Left lung (tissue), 10 donors: Measurements from ENCODE around the gene TANGO6. TPM values are rescaled to one million over a fixed set of nuclear protein-coding genes. Genes with fewer than 3 reads are reported as not detected.

Source experiments
- ATAC-seq: fragments of 200-7000 bp; cut with Tn5 transposase; one replicate; pipeline ENCODE4 v1.9.1; 2020; ENCODE audit warnings: moderate library complexity
- DNase-seq, 4 donors: peaks; one replicate each; pipeline ENCODE4 v3.0.0-alpha.2; 2013 to 2020
- H3K27ac ChIP-seq, 2 donors: fragments of 200-600 bp; sonication (generic) in 1 of 2; one replicate each; pipeline versions ENCODE4 v1.5.0 to v1.8.0; 2020 to 2021
- H3K27me3 ChIP-seq, 2 donors: fragments of 200-600 bp; sonication (generic) in 1 of 2; one replicate each; pipeline versions ENCODE4 v1.5.0 to v1.8.0; 2020 to 2021
- H3K36me3 ChIP-seq, 2 donors: fragments of 200-600 bp; sonication (generic) in 1 of 2; one replicate each; pipeline versions ENCODE4 v1.5.0 to v1.8.0; 2020 to 2021
- H3K4me1 ChIP-seq, 2 donors: fragments of 200-600 bp; one replicate each; pipeline ENCODE4 v1.8.0; 2021
- H3K4me3 ChIP-seq, 2 donors: fragments of 200-600 bp; sonication (generic) in 1 of 2; one replicate each; pipeline versions ENCODE4 v1.5.0 to v1.8.0; 2020 to 2021; ENCODE audit warnings: mild to moderate bottlenecking in 1 of 2
- H3K9me3 ChIP-seq, 2 donors: fragments of 200-600 bp; sonication (generic) in 1 of 2; one replicate each; pipeline versions ENCODE4 v1.5.0 to v1.8.0; 2020 to 2021
- intact Hi-C, 2 donors: fragments of 100-400 bp; cut with DNase I; formaldehyde crosslinking; loops; one replicate each; pipeline versions ENCODE4 v1.11.2 to v1.14.2; 2022
- polyA plus RNA-seq, 6 donors: library from polyadenylated mRNA; unstranded; fragments of 120-200 nt; gene quantifications; one replicate each; pipeline ENCODE4 v1.2.1, GENCODE V29; 2013; ENCODE audit not compliant: insufficient read length in 6 of 6
- total RNA-seq, 2 donors: library from RNA; stranded (reverse); fragmentation: NEBNext Ultra II Directional; extraction: Animal tissue kit (Norgen Biotek cat#: 25700); gene quantifications; one replicate each; pipeline ENCODE4 v1.2.1, GENCODE V29; 2021
- TF ChIP-seq, protein P1 (sequence below), 2 donors: fragments of 200-600 bp; sonication (generic) in 1 of 2; IDR thresholded peaks; one replicate each; pipeline versions ENCODE4 v1.5.0 to v1.8.0; 2021; ENCODE audit warnings: antibody characterized with exemption in 2 of 2
- donor health status: DM: no; HTN: yes; CAD: no.
- donor health status: DM: no; HTN: no; CAD: no.

TANGO6 gene
- total and polyA plus RNA-seq, 8 donors, result 6.3 to 24.1 (median 7.9) TPM

DNA sequence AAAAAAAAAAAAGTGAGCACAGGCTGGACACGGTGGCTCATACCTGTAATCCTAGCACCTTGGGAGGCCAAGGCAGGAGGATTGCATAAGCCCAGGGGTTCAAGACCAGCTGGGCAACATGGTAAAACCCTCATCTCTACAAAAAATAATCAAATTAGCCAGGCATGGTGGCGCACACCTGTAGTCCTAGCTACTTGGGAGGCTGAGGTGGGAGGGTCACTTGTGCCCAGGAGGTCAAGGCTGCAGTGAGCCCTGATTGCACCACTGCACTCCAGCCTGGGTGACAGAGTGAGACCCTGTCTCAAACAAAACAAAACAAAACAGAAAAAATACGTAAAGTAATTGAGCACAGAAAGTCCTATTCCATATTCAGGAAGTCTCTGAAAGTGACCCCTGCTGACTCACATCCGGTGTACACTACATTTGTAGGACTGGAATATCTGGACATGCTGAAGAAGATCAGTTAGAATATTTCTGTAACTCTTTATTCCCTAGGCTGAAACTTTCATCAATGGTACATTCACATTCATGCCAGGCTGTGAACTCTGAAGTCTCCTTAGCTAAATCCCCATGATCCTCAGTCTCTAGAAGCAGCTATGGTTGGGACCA is 196.1 kb downstream of the TANGO6 start:
- H3K9me3 ChIP-seq, result peaks cover 0 to 4% of the 10 kb centered on the region in 2 donors
- H3K27ac ChIP-seq, result no peak overlapping the region
- H3K27me3 ChIP-seq, result no peaks in the 10 kb centered on the region
- TF ChIP-seq, protein P1, sequence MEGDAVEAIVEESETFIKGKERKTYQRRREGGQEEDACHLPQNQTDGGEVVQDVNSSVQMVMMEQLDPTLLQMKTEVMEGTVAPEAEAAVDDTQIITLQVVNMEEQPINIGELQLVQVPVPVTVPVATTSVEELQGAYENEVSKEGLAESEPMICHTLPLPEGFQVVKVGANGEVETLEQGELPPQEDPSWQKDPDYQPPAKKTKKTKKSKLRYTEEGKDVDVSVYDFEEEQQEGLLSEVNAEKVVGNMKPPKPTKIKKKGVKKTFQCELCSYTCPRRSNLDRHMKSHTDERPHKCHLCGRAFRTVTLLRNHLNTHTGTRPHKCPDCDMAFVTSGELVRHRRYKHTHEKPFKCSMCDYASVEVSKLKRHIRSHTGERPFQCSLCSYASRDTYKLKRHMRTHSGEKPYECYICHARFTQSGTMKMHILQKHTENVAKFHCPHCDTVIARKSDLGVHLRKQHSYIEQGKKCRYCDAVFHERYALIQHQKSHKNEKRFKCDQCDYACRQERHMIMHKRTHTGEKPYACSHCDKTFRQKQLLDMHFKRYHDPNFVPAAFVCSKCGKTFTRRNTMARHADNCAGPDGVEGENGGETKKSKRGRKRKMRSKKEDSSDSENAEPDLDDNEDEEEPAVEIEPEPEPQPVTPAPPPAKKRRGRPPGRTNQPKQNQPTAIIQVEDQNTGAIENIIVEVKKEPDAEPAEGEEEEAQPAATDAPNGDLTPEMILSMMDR (IDR thresholded peaks at IDR 0.05), result no peak
- no peaks in the 10 kb centered on the region for H3K4me1 ChIP-seq
- ATAC-seq (no peak), DNase-seq (no peak)
- intact Hi-C loops, result no loop called here
- H3K4me3 ChIP-seq, result no peak overlapping the region
- H3K36me3 ChIP-seq, result peaks cover 0 to 18% of the 10 kb centered on the region in 2 donors

DNA sequence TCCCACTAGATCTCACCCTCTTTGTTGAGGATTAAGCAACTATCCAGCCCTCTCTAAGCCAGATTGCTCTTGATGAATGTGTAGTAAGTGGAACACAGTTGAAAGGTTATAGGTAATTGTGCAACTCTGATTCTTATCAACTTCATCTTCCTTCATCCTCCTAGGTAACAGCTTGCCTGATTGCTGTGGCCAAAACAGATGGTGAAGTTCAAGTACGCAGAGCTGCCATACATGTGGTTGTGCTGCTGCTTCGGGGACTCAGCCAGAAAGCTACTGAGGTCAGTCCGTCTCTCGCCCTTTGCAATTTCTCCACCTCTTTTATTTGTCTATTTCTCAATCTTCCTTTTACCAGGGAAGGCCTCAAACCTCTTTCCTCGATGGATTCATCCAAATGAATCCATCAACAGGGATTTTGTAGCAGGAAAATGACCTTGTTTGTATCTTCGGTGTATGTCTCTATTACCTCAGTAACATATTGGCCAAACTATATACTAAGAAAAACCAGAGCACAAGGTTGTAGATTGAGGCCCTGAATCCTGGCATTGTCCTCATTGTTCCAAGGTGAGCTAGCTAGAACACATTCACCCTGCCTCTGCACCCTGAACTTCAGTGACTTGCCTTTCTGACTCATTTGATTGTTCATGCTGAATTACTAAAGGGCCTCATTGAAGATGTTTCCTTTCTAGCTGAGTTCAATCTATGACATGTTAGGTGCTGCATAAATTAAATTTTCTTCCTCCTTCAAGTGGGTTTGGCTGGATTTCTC is 197.0 kb downstream of the TANGO6 start:
- H3K4me1 ChIP-seq, result no peaks in the 10 kb centered on the region
- DNase-seq (no peak), ATAC-seq (peak; percentile 41)
- peaks cover 0 to 18% of the 10 kb centered on the region in 2 donors for H3K36me3 ChIP-seq
- no peak overlapping the region for H3K4me3 ChIP-seq
- no peak overlapping the region for H3K27ac ChIP-seq
- peaks cover 0 to 4% of the 10 kb centered on the region in 2 donors for H3K9me3 ChIP-seq
- intact Hi-C loops, result no loop called here
- TF ChIP-seq, protein P1 (IDR thresholded peaks at IDR 0.05), result no peak
- H3K27me3 ChIP-seq, result no peaks in the 10 kb centered on the region

DNA sequence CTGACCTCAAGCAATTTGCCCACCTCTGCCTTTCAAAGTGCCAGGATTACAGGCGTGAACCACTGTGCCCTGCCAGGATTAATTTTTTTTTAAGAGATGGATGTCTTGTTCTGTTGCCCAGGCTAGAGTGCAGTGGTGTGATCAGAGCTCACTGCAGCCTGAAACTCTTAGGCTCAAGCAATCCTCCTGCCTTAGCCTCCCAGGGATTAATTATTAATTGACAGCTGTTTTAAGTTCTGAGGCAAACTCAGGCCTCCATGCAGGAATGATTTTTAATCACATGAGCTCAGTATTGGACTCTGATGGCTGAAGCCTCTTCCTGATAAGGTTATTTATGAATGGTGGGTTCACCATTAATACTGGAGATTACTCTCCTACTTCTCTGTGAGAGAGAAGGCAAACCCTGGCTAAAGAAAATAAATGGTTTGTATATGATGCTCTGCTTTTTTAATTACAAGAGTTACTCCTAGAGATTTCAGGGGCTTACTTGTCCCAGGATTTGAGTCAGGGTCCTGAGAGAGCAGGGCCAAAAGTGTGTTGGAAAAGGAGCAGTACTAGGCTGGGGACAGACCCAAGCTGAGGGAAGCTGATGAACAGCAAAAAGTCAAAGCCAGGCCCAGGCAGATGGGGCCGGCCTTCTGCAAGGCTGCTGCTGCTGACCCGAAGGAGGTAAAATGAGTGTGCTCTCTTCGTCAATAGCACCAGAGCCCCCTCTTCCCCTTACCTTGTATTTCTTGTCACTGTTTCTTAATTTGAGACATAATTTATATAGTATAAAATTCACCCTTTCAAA is 205.2 kb downstream of the TANGO6 start:
- TF ChIP-seq, protein P1 (IDR thresholded peaks at IDR 0.05), result no peak
- H3K36me3 ChIP-seq, result no peaks in the 10 kb centered on the region
- DNase-seq (no peak), ATAC-seq (no peak)
- no peaks in the 10 kb centered on the region for H3K9me3 ChIP-seq
- intact Hi-C loops, result no loop called here
- H3K4me1 ChIP-seq, result no peaks in the 10 kb centered on the region
- no peak overlapping the region for H3K27ac ChIP-seq
- H3K4me3 ChIP-seq, result no peak overlapping the region
- H3K27me3 ChIP-seq, result no peaks in the 10 kb centered on the region

DNA sequence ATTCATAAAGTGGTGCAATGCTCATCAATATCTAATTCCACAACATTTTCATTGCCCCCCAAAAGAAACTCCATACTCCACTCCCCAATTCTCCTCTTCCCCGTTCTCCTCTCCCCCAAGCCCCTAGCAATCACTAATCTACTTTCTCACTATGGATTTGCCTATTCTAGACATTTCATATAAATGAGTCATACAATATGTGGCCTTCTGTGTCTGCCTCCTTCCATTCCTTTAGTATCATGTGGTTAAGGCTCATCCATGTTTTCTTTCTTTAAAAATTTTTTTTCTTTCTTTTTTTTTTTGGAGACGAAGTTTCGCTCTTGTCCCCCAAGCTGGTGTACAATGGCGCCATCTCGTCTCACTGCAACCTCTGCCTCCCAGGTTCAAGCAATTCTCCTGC is 205.8 kb downstream of the TANGO6 start:
- DNase-seq (no peak), ATAC-seq (no peak)
- H3K27me3 ChIP-seq, result no peaks in the 10 kb centered on the region
- H3K36me3 ChIP-seq, result no peaks in the 10 kb centered on the region
- intact Hi-C loops, result no loop called here
- H3K4me1 ChIP-seq, result no peaks in the 10 kb centered on the region
- no peak overlapping the region for H3K4me3 ChIP-seq
- H3K27ac ChIP-seq, result no peak overlapping the region
- TF ChIP-seq, protein P1 (IDR thresholded peaks at IDR 0.05), result no peak
- H3K9me3 ChIP-seq, result no peaks in the 10 kb centered on the region
